GOT3 (cell line): Measurements from ENCODE around the gene ZSCAN20.

Source experiments
- DNase-seq: peaks from one replicate; lab custom pipeline; 2025; ENCODE audit warnings: mixed read lengths; lab: John Stamatoyannopoulos, UW

Gene ZSCAN20

GRCh38 chr1:33535334-33535733 lies 62.9 kb downstream of the ZSCAN20 start:
- no peak for DNase-seq

GRCh38 chr1:33537885-33538284 lies 65.4 kb downstream of the ZSCAN20 start:
- no peak for DNase-seq

- no peak for DNase-seq
Measured at GRCh38 chr1:33541966-33542365, 69.5 kb downstream of the ZSCAN20 start.
